Measurements from ENCODE around the gene OR52E2. TPM values are rescaled to one million over a fixed set of nuclear protein-coding genes. Genes with fewer than 3 reads are reported as not detected.

The OR52E2 gene
- total RNA-seq, 4 donors from 2014 or later, result not detected

- Histone ChIP-seq H3K27ac (no peak overlapping the region), H3K4me1 (no peaks in the 10 kb centered on the region), H3K27me3 (no peaks in the 10 kb centered on the region), H3K4me3 (replicated peaks in 1 of 3) (no peak overlapping the region), H3K36me3 (no peaks in the 10 kb centered on the region), H3K9me3 (no peaks in the 10 kb centered on the region)
- WGBS, 2 donors, result 90 to 91% methylated on average over 8 of the region's 8 CpGs
- TF ChIP-seq CTCF (IDR thresholded peaks at IDR 0.05) (no peak), POLR2A (IDR thresholded peaks at IDR 0.05) (no peak)
- intact Hi-C loops (cut with DNase I), result no loop called here
- no peak for DNase-seq
Observed at GRCh38 chr11:5092821-5093585, 33.6 kb upstream of the OR52E2 start.

- no peaks in the 10 kb centered on the region for H3K27me3 ChIP-seq
- 95% methylated on average over 1 of the region's 1 CpG for WGBS, 2 donors
- no peak for TF ChIP-seq POLR2A (IDR thresholded peaks at IDR 0.05)
- no peak for TF ChIP-seq CTCF (IDR thresholded peaks at IDR 0.05)
- H3K27ac ChIP-seq, result no peak overlapping the region
- intact Hi-C loops (cut with DNase I), result no loop called here
- DNase-seq, result no peak
- H3K9me3 ChIP-seq, result no peaks in the 10 kb centered on the region
- no peak overlapping the region for H3K4me3 ChIP-seq (replicated peaks in 1 of 3)
- no peaks in the 10 kb centered on the region for H3K36me3 ChIP-seq
- H3K4me1 ChIP-seq, result no peaks in the 10 kb centered on the region
Observed at GRCh38 chr11:5090668-5091067, 31.2 kb upstream of the OR52E2 start.

GRCh38 chr11:5088556-5088955 lies 29.1 kb upstream of the OR52E2 start:
- Histone ChIP-seq H3K27me3 (no peaks in the 10 kb centered on the region), H3K4me3 (replicated peaks in 1 of 3) (no peak overlapping the region), H3K36me3 (no peaks in the 10 kb centered on the region), H3K4me1 (no peaks in the 10 kb centered on the region), H3K27ac (no peak overlapping the region), H3K9me3 (no peaks in the 10 kb centered on the region)
- no peak for TF ChIP-seq POLR2A (IDR thresholded peaks at IDR 0.05)
- no peak for TF ChIP-seq CTCF (IDR thresholded peaks at IDR 0.05)
- DNase-seq, result no peak
- intact Hi-C loops (cut with DNase I), result no loop called here

- TF ChIP-seq POLR2A (IDR thresholded peaks at IDR 0.05) (no peak), CTCF (IDR thresholded peaks at IDR 0.05) (no peak)
- DNase-seq, result no peak
- Histone ChIP-seq H3K36me3 (no peaks in the 10 kb centered on the region), H3K27me3 (no peaks in the 10 kb centered on the region), H3K4me1 (no peaks in the 10 kb centered on the region), H3K9me3 (no peaks in the 10 kb centered on the region), H3K27ac (no peak overlapping the region), H3K4me3 (replicated peaks in 1 of 3) (no peak overlapping the region)
- intact Hi-C loops (cut with DNase I), result no loop called here
Observed at GRCh38 chr11:5083602-5084001, 24.2 kb upstream of the OR52E2 start.

- TF ChIP-seq POLR2A (IDR thresholded peaks at IDR 0.05), result no peak
- no peak for TF ChIP-seq CTCF (IDR thresholded peaks at IDR 0.05)
- intact Hi-C loops (cut with DNase I), result no loop called here
- Histone ChIP-seq H3K27me3 (no peaks in the 10 kb centered on the region), H3K36me3 (no peaks in the 10 kb centered on the region), H3K4me1 (no peaks in the 10 kb centered on the region), H3K4me3 (replicated peaks in 1 of 3) (no peak overlapping the region), H3K9me3 (no peaks in the 10 kb centered on the region), H3K27ac (no peak overlapping the region)
- no peak for DNase-seq
- 83 to 85% methylated on average over 2 of the region's 2 CpGs for WGBS, 2 donors
Observed at GRCh38 chr11:5081405-5081804, 22.0 kb upstream of the OR52E2 start.
